HG03095 (cell line): ENCODE results near the gene JARID2.

Experiments used
- ATAC-seq: cut with Tn5 transposase; IDR thresholded peaks from one replicate; pipeline ENCODE4 v1.9.1; 2021; ENCODE audit warnings: moderate library complexity; ENCODE audit not compliant: unreplicated experiment

Gene JARID2

DNA sequence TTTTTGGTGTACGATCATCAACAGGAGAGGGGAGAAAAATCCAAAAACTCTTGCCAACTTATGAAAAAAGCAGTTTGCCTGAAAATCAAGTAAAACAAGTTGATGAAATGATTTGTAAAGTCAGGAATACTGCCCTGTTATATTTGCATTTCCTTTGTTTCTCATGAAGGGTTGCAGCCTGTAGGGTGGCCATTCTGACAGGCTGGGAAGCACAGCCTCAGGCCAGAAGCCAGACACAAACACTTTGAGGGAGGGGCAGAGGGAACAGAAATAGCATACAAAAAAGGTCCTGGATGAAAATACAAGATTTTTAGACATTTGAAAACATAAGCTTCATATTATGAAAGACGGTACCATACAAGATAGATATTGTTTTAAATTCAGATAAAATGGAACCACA is 307.2 kb downstream of the JARID2 start:
- no peak for ATAC-seq

DNA sequence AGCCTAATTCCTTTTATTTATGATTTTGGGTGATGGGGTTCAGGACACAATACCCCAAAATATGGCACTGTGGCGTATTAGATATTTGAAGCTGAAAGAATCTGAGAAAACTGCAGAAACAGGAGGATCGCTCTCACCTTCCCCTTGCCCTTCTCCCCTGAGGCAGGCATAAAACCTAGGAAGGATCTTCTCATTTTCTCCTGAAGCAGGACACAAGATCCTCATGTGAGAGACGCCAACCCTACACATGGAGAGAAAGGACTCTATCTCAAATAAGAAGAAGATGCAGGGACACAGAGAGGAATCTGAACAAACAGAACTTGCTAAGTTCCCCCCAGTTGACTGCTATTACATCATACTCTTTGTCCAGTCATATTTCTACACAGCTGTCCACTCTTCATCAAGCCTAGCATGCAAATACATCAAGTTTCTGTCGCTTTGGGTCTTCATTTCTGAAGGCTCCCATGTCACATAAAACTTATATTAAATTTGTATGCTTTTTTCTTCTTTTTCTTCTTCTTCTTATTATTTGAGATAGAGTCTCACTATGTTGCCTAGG is 307.9 kb downstream of the JARID2 start:
- no peak for ATAC-seq

DNA sequence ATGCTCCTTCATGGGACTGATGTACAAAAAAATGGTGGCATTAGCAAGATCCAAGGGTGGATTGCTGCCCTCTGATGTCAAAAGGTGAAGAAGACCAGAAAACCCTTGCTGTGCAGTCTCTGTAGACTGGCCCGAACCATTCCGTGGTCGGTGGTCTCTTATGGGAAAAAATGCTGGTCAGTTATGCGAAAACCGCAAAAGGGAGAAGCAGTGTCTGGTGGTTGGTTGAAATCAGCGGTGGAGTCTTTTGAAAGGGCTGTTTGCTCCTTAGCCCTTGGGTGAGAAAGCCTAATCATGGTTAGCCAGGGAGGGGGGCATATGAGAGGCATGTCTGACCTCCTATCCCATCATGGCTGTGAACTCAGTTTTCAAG is 308.8 kb downstream of the JARID2 start:
- ATAC-seq: no peak

DNA sequence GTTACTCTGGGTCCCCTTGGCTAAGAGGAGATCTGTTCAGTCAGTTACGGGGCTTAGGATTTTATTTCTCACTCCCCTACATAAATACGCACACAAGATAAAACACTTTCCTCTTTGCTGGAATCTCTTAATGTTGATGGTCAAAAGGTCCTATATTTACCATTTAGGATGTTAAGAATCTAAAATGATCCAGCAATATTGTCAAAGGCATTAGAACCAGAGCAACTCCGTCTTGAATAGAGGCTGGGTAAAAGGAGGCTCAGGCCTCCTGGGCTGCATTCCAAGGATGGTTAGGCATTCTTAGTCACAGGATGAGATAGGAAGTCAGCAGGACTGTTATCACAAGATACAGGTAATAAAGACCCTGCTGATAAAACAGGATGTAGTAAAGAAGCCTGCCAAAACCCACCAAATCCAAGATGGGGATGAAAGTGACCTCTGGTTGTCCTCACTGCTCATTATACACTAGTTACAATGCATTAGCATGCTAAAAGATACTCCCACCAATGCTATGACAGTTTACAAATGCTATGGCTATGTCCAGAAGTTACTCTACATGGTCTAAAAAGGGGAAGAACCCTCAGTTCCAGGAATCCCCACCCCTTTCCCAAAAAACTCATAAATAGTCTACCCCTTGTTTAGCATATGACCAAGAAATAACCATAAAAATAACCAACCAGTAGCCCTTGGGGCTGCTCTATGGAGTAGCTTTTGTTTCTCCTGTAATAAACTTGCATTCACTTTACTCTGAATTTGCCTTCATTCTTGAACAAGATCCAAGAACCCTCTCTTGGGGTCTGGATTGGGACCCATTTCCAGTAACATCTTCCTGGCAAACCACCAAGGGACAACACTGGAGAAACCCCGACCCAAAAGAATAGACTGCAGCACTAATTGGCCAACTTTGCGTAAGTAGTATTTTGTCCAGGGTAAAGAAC is 309.5 kb downstream of the JARID2 start:
- no peak for ATAC-seq

DNA sequence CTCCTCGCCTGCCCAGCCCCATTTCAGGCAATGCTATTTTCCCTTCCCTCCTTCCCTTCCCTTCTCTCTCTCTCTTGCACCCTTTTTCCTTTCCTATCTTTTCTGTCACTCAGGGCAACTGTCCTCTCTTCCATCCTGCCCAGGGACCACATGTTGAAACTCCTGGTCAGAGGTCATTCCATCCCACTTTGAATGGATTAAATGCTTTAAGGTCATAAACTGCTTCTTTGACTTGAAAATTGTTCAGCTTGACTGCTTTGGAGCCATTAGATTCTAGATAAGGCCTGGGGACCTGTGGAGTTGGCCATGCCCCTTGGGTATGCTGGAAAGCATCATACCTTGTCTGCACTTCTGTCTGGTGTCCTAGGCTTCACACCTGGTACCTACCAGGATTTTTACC is 310.8 kb downstream of the JARID2 start:
- no peak for ATAC-seq

DNA sequence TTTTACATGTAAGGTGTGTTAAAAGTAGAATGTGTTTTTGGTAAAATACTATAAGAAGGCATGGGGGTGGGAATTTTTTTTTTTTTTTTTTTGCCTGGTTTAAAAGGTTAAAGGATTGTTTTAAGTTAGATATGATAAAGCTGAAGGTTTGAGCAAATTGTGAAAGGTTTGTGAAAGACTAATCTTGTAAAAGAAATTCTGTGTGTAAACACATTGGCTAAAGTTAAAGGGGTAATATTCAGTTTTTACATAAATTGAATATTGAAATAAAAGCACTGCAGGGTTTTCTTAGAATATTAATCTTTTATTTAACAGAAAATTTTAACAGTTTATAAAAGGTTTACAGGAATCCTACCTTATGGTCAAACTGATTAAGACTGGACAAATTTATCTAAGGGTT is 311.3 kb downstream of the JARID2 start:
- no peak for ATAC-seq

DNA sequence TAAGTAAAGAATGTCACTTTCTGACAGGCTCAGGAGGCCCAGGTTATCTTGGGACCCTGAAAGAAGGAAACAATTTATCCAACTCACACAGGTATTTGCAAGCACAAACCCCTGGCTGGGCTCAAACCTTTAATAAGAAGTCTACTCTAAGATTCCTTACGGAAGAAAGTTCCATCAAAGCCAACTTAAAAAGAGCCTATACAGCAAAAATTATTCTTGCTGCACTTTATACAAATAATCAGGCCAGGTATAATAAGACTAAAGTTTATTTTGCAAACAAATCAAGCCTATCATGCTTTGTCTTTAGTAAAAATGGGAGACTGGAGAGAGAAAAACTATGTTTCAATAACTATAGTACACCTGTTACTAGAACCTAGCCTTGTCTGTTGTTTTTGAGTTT is 314.8 kb downstream of the JARID2 start:
- ATAC-seq: no peak

DNA sequence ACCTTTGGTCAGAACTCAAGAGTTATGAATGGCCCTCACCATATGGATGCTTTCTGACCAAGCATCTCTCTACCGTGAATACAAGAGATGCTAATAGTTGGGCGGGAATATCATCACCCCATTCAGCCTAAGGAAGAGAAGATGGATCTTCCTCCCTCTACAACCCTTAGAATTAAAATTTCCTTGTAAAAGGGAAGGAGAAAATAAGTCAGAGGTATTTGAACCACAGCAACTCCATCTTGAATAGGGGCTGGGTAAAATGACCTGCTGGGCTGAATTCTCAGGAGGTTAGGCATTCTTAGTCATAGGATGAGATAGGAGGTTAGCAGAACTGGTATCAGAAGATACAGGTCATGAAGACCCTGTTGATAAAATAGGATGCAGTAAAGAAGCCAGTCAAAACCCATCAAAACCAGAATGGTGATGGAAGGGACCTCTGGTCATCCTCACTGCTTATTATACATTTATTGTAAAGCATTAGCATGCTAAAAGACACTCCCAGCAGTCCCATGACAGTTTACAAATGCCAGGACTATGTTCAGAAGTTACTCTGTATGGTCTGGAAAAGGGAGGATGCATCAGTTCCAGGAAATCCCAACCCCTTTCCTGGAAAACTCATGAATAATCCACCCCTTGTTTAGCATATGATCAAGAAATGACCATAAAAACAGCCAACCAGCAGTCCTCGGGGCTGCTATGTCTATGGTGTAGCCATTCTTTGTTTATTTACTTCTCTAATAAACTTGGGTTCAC is 315.8 kb downstream of the JARID2 start:
- ATAC-seq: no peak

DNA sequence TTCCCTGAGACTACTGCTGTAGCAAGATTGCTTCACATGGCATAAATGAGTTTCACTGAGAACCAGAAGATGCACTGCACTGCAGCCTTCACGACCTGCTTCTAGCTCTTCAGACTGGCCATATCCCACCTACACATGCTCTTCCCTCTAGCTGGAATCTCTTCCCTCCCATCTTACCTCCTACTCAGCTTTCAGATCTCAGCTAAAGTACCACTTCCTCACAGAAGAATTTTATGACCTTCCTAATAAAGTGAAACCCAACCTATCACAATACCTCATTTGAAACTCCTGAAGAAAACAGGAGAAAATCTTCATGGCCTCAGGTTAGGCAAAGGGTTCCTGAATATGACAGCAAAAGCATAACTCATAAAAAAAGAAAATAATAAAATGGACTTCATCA is 317.1 kb downstream of the JARID2 start:
- no peak for ATAC-seq

DNA sequence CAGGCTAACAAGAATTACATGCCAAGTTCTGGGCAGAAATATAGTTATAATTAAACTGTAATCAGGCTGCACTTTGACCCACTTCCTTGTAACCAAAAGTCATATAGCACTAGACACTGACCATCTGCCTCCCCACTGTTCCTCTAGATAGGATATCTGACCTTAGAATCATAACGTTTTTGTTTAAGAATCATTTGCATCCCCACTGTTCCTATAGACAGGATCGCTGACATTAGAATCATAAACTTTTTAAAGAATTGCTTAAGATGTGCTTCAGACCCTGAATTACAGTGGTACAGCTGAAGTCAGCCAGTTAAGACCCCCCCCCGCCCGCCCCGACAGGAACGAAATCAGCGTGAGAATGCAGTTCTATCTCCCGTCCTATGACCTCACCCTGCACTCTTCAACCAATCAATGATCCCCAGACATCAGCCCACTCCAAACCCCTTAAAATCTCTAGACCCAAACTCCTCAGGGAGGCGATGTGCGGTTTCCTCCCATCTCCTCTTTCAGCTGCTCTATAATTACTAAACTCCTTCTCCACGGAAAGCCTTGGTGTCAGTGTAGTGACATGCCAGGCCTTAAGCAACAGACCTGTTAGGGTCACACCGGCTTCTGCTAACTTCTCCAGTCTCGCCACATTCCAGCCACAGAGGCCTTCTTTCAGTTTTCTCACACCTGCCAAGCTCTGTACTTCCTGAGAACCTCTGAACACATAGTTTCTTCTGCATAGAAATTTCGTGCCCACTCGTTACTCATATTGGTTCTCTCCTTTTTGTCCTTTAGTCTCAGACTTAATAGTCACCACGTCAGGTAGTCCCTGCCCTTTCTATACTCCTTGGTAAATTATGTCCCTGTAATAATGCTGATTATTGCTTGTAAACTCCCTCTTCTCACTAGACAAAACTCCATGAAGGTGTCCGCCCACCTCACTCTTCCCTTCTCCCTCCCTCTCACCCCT is 323.4 kb downstream of the JARID2 start:
- no peak for ATAC-seq

DNA sequence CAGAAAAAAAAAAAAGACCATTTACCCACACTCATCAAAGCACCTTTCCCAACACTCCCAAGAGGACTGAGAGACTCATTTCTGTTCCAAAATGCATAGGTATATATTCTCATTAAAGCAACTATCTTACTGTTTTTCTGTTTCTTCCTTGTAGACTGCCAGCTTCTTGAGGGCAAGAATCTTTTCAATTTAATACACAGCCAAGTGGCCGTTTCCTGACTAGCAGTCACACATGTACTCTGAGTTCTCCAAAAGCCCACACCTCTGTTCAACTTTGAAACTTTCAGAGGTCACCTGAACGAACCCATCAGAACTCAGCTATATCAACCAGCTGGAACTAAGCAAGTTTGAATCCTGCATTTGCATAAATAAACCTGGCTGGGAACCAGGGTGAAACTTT is 324.3 kb downstream of the JARID2 start:
- no peak for ATAC-seq
